Transverse colon (tissue), 3 donors: ENCODE data around the gene LSM14B.

Experiments
- EP300 ChIP-seq: sonication (generic); formaldehyde crosslinking; IDR thresholded peaks from one replicate; pipeline ENCODE4 v1.6.1; 2017; ENCODE audit warnings: antibody characterized with exemption, low read depth
- POLR2A ChIP-seq: fragments of 450-650 bp; IDR thresholded peaks from one replicate; pipeline ENCODE4 v1.6.1; 2016; ENCODE audit warnings: antibody characterized with exemption, mild to moderate bottlenecking, moderate library complexity
- TF ChIP-seq, protein P1 (sequence below), 5 experiments: fragments of 200-600 bp in 3 of 5; fragments of 450-650 bp in 2 of 5; sonication (generic) in 3 of 5; IDR thresholded peaks; 1 replicate in 2 of 5; 2 replicates in 3 of 5; pipeline ENCODE4 v1.5.1; 2016 to 2017; ENCODE audit warnings: antibody characterized with exemption in 5 of 5, inconsistent platforms in 3 of 5, mild to moderate bottlenecking in 2 of 5, moderate library complexity in 1 of 5

DNA sequence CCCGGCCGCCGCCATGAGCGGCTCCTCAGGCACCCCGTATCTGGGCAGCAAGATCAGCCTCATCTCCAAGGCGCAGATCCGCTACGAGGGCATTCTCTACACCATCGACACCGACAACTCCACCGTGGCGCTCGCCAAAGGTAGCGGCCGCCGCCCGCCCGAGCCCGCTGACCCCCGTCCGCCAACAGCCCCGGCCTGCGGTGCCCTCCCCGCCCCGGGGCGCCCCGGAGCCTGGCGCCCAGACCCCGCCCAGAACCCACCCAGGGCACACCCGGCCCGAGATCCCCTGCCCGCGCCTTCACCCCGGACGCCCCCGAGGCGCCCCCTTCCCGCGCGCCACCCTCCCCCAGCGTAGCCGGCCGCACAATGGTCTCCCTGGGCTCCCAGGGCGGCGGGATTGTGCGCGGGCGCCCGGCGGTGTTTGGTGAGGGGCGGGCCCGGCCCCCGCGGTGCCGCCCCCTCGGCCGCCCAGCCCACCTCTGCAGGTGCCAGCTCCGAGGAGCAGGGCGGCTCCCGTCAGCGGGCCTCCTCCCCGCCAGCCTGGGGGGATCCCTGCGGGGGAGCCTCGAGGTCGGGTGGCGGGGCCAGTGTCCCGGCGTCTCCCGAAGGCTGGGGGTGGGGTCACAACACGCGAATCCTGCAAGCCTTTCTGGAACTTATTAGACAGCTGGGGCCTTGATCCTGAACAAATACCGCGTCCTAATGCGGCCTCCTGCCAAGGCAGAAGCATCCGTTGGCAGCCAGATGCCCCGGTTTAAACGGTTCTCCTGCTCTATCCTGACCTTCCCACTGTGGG, 577 bp downstream of the LSM14B start:
- TF ChIP-seq, protein P1, sequence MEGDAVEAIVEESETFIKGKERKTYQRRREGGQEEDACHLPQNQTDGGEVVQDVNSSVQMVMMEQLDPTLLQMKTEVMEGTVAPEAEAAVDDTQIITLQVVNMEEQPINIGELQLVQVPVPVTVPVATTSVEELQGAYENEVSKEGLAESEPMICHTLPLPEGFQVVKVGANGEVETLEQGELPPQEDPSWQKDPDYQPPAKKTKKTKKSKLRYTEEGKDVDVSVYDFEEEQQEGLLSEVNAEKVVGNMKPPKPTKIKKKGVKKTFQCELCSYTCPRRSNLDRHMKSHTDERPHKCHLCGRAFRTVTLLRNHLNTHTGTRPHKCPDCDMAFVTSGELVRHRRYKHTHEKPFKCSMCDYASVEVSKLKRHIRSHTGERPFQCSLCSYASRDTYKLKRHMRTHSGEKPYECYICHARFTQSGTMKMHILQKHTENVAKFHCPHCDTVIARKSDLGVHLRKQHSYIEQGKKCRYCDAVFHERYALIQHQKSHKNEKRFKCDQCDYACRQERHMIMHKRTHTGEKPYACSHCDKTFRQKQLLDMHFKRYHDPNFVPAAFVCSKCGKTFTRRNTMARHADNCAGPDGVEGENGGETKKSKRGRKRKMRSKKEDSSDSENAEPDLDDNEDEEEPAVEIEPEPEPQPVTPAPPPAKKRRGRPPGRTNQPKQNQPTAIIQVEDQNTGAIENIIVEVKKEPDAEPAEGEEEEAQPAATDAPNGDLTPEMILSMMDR (IDR thresholded peaks at IDR 0.05): no peak
- TF ChIP-seq POLR2A (no peak), EP300 (no peak)
